Superior temporal gyrus (tissue), 1 donor: ENCODE measurements around the gene BRCA2.
A peak's percentile ranks its signal among the peaks of the same experiment; 100 is the strongest.

Experiments used
- DNase-seq: peaks from one replicate; pipeline ENCODE4 v3.0.0-alpha.2; 2016; ENCODE audit errors: extremely low spot score

BRCA2 gene

DNA sequence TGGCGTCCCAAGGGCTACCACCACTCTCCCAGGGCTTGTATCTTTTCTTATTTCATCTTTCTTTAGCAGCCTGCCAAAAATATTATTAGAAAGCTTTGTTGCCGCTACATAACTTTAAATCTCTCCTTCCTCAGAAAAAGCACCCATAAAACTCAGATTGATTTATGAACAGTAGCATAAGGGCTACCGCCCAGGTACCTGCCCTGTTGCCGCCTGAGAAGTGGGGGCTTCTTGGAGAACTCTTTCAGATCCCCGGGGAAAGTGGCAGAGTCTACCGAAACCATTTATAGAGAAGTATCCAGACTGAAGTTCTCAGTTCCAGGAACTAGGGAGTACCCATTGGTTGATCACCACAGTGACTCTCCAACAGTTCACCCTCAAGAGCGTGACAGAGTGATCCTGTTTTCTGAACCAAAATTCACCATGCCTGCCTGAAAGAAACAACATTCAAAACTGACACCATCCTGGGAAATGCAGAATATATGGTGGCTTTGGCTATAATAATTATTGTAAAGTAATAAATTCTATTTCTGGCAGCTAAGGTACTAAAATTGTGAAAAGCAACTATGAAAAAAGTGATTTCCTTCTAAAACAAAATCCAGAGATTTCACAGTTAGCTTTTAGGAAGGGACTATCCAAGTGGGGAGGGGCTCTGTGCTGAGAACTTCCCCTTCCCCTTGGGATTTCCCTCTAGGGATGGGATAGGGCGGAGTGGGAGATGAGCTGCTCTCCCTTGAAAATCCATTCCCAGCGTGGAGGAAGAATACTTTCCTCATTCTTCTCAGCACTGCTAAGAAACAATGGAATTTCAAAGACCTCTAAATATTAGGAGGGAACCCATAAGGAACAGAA is 113.5 kb downstream of the BRCA2 start:
- peak; percentile 56 for DNase-seq

DNA sequence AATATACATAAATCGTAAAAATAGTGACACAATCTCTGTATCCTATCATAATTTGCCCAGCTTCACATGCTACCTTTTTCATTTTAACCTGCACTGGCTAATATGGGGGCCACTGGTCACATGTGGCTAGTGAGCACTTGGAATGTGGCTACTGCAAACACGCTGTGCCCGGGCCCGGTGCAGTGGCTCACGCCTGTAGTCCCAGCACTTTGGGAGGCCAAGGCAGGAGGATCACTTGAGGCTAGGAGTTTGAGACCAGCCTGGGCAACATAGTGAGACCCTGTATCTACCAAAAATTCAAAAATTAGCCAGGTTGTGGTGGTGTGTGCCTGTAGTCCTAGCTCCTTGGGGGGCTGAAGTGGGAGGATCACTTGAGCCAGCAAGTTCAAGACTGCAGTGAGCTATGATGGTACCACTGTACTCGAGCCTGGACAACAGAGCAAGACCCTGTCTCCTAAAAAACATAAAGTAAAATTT is 114.2 kb downstream of the BRCA2 start:
- DNase-seq = no peak

DNA sequence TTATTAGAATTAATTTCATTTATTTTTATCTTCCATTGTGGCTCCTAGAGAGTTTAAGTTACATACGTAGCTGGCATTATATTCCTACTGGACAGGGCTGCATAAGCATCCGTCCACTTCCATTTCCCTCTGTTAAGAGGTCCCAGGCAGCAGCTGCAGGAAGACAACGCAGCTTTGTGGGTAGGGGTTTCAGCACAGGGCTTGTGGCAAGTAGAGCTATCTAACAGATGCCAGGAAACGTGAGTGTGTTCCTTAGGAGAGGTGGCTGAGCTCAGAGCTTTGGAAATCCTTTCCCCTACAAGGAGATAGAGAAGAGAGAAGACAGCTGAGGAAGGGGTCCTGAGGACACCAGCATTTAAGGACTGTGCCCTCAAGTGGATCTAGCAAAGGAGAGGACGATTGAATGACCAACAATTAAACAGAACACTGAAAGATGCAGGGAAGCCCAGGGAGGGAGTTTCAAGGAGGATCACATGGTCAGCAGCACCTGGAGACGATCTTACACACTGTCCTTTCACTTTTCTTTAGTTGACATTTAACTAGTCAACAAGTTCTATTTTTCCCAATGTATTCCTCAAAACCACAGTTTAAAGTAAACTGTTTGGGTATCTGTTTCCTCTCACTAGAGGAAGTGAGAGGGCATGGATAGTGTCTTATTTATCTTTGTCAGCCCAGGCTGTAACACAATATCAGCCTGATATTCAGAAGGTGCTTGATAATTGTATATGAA is 114.9 kb downstream of the BRCA2 start:
- DNase-seq = no peak

DNA sequence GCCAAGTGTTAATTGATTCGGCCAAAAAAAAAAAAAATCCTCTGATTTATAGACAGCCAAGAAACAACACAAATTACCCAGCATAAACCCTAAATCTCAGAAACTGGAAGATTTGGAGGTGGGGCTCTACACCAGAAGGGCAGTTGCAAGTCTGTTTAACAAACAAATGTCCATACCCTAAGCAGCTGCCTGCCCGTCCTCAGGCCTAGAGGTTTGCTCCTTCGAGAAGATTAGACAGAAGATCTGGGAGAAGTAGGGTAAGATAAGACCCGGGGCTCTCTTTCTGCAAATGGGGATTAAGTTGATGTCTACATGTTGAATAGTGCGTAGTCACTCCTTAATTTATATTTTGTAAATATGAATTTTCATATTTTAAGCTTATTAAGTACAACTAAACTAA is 116.1 kb downstream of the BRCA2 start:
- no peak for DNase-seq

DNA sequence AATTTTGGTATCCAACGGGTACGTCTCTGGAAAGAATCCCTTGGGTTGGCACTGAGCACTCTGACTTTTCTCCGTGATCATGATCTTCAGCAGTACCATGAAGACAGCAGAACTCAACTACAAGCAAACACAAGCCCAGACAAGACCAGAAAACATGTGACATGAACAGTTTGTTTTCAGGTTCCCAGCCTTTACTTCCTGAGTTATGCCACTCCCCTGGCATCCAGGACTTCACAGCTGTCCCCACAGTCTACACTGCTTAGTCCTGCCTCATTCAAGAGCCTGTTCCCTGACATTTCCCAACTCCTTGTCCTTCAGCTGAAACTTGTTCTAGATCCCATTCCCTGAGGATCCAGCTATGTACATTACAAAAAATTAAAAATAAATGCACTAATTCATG is 117.5 kb downstream of the BRCA2 start:
- DNase-seq = no peak

DNA sequence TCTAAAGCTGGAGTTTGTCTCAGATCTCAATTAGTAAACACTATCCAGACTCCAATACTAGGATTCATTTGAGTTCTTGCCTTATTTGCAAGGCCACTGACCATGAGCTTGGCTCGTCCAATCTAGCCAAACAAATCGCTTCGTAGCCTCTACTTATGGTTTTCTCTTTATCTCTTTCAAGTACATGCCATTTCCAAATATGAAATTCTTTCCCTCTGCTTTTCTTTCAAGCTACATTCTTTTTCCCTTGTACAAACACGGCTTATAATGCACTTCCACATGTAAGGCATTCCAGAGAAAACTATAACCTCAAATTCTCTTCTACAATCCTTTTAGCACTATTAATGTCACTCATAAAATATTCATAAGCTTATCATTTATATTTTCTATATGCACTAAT is 123.6 kb downstream of the BRCA2 start:
- DNase-seq = no peak

DNA sequence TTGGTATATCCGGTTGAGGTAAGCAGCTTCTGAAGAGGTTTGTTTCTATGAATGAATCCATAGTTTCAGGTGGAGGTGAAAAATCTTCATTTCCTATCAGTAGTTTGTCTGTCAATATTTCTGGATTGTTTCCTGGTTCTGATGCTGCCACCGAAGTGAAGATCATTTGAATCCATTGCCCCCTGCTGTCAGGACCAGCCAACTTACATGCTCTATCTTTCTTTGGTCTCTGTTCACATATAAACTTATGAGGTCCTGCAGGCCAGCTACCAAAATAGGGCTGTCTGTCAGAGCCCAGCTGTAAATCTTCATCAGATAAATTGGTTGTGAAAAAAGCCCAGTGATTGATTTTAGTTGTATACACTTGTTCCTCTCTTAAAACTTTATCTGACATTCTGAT is 127.8 kb downstream of the BRCA2 start:
- peak; percentile 46 for DNase-seq

DNA sequence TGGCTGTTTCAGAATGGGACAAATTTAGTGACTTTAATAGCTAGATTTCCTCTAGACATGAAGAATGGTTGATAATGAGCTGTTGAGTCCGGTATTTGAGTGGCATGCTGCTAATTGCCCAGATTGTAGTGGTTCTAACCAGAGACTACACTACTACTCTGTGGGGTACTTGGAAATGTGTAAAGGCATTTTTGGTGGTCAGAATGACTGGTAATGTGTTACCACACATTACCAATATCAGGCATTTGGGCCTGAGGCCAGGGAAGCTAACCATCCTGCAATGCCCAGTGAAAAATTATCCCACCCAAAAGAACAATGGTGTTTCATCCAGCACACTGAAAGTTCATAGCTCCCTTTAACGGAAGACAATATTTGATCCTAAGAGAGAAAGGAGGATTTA is 130.2 kb downstream of the BRCA2 start:
- DNase-seq = no peak

DNA sequence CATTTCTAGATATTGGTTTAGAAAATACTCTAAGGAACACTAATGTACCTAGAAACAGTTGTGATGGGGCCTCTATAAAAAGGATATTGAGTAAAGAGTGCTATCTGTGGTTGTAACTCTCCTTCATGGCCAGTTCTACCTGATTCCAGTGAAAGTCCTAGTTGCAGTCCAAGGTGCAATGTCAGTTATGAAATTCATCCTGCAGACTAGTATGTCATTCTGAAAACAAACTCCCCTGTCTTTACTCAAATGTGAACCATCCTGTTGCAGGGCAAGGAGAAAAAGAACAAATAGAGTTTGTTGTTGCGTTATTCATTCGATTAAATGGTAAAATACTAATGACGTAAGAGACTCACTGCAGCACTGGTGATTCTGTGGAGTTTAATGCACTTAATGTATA is 130.9 kb downstream of the BRCA2 start:
- no peak for DNase-seq

DNA sequence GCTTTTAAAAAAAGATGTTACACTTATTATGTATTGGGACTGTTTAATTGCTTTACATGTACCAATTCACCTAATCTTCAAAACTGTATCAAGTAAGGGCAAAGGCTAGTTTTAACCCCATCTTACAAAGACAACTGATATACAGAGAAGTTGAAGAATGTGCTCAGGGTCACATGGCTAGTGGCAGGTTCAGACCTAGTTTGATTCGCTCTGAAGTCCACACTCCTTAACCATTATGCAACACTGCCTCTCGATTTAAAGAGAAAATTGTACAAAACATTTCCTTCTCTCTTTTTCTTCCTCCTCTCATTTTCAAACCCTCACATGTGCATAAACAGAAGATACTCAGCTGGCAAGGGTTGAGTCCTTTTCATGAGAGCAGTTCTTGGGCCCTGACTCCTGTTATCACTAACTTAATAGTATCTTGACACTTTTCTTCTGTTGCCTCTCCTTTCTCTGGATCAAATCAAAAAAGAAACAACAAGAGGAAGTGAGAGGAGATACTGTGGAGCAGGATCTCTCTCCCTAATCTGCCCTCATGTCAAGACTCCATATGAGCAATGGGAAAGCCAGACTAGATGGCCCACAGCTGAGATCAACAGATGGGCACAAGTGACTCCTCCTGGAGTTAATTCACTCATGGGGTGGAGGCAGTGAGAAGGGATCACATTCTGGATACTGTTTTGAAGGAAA is 131.6 kb downstream of the BRCA2 start:
- DNase-seq = no peak

DNA sequence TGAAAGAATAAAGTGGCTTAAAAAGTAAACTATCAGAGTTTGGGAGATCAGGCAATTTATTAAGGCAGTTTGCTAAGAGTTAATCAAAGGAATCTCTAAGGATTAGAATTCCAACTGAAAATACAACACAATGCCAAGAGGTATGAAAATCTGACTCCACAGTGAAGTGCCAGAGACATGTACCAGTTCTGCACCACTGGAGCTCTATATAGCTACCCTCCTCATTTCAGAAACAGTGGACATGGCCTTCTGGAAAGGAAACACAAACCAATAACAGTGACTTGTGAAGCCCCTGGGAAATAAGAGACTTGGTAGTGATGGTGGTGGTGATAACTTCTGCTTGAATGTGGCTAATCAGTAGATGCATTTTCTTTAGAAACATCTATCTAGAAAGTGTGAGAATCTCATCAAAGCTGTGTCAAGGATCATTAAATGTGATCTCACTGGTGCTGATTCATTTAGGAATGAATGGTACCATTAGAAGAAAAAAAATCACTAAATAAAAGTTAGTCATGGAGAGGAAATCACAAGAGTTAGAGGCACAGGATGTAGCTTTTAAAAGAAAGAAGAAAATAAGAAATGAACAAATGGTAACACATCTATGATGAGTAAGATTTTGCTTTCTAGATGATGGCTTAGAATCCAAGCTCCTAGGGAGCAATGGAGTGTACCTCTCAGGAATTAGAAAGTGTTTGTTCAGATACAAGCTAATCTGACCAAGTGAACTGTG is 132.8 kb downstream of the BRCA2 start:
- no peak for DNase-seq

DNA sequence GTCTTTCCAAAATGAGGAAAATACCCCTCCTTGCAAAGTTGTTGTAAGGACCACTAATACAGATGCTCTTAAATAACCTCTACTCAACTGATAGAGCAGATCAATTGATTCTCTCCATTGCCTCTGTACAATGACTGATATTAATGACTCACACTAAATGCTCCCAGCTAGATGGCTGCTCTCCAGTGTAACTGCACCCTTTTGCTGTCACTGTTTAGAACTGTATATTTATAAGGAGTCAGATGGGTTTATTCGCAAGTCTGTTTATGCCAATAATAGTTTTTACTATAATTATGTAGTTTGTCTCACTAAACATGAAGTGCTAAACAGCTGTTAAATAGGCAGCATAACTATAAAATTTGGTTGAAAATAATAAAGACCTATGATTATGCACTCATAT is 133.7 kb downstream of the BRCA2 start:
- DNase-seq = no peak
